Stimulated activated CD4-positive, alpha-beta T cell treated with anti-CD3 and anti-CD28 coated beads, Interleukin-15, amount 100 ng/mL, for 24 hours (primary cell): Measurements from ENCODE around the gene FXYD5.
"Not testable (repeated sequence)": the region's sequence is repeated elsewhere in the genome, so short reads cannot be mapped to it uniquely, and the experiment has no call there.

Experiments
- DNase-seq: peaks from one replicate; pipeline ENCODE4 v3.0.0-alpha.2; 2020

The FXYD5 gene

DNA sequence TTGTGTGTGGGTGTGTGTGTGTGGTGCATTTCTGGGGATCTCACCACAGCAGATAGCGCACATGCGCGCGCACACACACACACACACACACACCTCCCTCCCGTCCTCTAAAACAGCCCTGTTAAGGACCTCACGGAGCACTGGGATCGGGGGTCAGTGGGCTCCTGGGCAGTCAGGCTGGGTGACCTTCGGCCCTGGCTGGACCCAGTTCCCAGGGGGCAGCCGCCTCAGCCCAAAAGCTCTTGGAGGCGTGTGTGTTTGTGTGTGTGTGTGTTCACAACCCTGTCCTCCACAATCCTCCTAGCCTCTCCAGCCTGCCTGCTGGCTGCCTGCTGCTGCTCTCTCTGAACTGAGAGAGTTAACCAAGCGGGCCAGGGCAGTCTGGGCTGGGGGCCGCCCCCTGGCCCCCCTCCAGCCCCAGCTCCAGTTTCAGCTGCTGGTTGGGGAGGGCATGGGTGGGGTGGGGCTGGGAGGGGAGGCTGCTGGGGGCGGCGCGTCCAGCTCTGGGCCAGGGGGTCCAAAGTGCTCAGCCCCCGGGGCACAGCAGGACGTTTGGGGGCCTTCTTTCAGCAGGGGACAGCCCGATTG is 16.1 kb upstream of the FXYD5 start, which contains the start of gene FXYD1:
TSS of gene FXYD1 (plus strand) at position 520 of the 588 bp plus-strand sequence. CDS start 1,256 bp downstream, outside the sequence.
- DNase-seq = no peak

DNA sequence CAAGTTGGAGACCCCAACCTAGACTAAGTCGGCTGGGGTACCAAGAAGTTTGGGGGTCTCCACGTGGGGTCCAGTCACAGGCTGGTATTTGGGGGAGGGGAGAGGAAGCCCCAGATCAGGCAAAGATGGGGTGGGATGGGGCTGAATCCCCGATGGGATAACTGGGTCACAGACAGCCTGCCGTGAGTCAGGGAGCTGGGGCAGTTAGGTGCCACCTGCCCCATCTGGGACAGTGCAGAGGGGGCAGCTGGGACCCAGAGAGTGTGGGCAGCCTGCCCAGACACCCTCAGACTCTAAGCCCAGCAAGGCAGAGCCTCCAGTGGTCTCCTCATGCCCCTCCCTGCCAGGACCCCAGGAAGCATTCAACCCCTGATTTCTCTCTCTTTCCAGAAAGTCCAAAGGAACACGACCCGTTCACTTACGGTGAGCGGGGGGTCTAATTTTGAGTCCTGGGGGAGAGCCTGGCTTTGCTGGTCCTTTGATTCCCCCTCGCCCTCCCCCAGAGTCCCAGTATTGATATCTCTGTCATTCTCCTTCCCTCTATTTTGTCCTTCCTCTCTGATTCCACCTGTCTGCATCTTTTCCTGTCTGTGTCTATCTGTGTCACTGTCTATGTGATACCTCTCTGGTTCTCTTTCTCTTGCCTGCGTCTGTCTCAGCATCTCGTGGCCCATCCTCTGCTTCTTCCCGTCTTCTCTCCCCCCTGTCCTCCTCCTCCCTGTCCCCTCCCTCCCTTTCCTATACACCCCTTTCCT is 14.2 kb upstream of the FXYD5 start:
- DNase-seq = no peak

DNA sequence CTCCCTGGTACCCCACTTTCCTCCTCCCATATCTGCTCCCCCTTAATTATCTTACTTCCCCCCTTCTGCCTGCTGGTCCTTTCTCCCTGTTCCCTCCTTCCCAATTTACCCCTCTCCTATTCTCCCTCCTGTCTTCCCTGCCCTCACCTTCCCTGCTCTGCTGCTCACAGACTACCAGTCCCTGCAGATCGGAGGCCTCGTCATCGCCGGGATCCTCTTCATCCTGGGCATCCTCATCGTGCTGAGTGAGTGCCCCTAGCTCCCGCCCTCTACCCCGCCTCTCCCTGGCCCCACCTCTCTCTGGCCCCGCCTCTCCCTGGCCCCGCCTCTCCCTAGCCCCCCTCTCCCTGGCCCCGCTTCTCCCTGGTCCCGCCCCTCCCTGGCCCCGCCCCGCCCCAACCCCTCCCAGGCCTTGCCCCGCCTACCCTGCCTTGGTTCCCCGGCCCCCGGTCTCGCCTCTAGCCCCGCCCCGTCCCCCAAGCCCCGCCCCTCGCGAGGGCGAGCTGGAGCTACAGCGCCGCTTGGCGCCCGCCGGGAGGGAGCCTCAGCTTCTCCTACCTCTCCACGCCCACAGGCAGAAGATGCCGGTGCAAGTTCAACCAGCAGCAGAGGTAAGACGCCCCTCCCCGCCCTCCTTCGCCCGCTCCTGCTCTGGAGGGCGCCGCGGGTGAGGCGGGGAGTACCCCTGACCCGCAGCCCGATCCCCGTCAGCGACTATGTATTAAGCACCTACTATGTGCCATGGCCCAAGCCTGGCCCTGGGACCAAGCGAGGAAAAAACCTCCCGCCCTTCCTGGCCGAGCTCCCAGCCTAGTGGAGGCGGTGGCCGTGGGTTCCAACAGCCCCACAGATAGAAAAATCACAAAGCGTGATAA is 13.3 kb upstream of the FXYD5 start:
- peak; percentile 98 for DNase-seq

DNA sequence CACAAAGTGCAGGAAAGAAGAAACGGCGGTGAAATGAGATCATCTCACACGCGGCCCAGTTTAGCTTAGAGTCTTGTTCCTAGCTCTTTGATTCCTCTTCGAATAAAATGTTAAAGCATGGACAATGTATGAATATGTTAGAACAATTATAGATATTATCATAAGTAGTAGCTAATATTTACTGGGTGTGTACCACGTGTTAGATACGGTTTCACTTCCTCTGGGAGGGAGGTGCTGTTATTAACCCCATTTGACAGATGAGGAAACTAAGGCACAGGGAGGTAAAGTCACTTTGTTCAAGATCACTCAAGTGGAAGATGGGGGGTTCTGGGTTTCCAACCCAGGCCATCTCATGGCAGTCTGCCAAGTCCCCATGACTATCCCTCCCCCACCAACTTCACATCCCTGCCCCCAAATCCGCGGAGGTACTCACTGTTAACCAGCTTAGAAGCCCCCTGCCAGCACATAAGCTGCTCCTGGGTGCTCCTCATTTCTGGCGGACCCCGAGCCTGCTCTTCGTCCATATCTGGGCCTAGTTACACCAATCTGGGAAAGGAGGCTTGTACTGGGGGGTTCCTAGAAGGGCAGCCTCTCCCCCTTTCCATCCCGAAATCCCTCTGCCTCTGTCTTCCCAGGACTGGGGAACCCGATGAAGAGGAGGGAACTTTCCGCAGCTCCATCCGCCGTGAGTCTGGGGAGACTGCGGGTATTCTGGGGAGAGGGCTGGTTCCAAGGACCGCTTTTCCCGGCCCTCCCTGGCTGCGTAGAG is 12.5 kb upstream of the FXYD5 start:
- DNase-seq = no peak

DNA sequence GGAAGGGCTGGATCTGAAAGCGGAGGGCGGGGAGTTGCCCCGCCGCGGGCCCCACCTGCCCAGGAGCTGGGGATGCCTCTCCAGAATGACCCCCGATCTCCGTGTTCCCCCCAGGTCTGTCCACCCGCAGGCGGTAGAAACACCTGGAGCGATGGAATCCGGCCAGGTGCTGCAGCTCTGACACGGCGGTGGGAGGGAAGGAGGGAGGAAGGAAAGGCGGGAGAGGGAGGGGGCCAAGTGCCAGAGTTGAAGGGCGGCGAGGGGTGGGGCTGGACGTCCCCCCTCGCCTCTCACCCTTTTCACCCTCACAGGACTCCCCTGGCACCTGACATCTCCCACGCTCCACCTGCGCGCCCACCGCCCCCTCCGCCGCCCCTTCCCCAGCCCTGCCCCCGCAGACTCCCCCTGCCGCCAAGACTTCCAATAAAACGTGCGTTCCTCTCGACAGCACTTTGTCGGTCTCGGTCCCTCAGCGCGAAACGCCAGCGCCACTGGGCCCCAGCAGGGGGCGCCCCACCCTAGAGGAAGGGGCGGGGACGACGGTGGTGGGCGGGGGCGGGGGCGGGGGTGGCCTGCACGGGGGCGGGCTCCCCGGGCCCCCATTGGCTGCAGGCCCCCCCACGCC is 11.8 kb upstream of the FXYD5 start:
- DNase-seq = peak; percentile 74

DNA sequence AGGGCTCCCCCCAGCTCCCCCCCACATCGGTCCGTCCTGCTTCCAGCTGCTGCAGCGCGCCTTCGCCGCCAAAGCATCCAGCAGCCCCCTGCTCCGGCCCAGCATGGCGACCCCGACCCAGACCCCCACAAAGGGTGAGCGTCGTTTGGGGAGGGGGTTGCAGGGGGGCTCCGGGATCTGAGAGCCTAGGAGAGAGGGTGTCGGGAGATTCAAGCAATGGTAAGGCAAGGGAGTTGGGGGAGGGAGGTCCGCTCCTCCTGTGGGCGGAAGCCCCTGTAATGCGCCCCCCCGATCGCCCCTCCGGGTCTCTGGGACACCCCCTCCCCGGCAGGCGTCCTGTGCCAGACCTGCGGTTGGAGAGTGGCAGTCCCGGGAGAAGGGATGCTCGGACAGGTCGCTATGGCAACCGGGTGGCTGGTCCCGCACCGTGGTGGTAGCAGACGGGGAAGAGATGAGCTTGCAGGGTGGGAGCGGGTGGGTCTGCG is 11.3 kb upstream of the FXYD5 start, which contains the start of gene FXYD7:
TSS of gene FXYD7 (plus strand) at position 25 of the 485 bp plus-strand sequence. CDS start at position 104, 79 bp downstream.
- DNase-seq = no peak

DNA sequence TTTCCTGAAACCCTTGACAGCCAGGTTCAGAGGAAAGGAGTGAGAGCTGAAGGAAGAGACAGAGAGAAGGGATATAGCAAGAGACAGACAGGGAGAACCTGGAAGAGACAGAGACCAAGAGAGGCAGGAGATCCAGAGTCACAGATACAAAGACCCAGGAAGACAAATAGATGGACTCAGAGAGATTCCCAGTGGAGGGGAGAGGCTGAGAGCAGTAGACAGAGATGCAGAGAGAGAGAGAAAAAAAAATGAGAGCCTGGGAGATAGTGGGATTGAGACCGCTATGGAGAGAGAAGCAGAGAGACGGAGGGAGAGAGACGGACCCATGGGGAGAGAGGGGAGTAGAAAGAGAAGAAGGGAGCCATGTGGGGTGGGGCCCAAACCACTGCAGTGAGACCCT is 10.7 kb upstream of the FXYD5 start:
- DNase-seq = no peak

DNA sequence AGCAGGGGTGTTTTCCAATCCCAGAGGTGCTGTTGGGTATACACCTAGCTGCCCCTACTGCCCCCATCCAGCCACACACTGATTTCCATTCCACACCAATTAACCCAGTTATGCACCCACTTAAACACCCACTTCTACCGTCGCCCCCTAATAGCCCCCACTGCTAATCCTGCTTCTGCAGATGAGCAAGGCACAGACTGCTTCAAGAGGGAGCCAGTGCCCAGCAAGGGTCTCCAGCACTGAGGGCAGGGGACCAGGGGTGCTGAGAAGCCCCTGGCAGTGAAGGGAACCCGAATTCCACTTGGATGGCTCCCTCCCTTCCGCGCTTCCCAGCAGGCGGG is 10.3 kb upstream of the FXYD5 start:
- DNase-seq = no peak

DNA sequence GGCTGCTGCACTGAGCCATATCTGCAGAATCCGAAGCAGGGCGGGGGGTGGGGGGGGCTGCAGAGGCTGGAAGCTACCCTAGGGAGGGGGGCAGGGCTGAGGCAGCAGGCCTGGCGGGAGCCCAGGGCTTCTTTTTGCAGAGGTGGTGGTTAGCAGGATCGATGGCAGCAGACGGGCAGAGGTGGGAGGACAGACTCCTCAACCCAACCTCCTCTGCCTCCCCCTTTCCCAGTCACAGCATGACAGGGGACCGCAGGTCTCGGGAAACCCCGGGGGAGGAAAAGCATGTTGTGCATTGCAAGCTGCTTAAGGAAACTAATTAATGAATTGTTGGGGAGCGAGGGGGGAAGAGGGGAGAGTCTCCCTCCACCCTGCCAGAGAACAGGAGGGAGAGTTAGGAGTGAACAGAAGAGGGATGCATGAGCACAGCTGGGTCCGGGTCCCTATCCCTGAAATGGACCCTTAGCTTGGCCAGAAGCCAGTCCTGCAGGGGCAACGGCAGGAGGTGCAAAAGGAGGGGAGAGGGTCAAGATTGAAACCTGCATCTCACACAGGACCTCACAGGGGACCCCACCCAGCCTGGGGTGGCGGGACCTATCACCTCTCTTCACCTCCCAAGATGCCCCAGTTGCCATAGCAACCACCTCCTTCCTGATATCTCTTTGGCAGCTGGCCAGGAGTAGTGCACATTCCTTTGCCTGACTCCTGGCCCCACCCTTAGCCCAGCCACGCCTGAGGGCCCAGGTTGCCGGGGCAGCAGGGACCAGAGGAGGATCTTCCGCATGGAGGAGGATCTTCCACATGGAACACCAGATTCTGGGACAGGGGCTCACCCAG is 9.7 kb upstream of the FXYD5 start:
- DNase-seq = no peak

DNA sequence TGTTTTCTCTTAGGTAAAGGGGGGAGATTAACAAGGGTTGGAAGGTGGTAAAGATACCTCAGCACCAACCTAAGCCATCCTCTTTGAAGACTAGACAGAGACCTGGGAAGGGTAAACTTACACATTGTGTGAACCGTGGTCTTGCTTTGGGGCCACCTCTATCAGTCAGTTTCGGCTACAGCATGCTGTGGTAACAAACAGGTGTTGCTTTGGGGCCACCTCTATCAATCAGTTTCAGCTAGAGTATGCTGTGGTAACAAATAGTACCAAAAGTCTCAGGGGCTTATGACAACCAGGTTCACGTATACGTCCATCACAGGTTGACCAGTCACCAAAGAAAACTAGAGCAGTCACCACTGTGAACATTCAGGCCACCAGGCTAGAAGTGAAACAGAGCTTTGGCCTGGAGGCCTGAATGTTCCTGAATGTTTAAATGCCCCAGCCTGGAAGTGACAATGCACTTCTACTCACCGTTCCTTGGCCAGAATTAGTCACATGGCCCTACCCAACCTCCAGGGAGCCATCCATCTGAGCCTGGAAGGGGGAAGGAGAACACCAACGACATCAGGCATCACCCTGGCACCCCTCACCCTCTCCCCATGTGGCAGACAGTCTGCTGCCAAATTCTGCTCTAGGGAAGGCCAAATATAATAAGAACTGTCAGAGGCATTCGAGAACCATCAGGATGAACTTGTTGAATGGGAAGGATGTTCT is 7.6 kb upstream of the FXYD5 start:
- no peak for DNase-seq

DNA sequence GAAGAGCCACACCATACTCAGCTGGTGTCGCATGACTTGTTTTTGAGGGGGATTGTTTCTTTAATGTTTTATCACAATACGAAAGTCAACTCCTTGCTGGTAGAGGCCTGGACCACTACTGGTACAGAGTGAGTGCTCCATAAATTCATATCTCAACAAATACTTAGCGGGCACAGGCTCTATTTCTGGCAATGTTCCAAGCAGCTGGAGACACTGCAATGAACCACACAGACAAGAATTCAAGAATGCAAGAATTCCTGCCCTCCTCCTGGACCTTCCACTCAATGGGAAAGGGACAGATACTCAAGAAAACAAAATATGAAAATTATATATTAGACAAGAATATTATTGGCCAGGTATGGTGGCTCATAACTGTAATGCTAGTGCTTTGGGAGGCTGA is 5.1 kb upstream of the FXYD5 start:
- no peak for DNase-seq

DNA sequence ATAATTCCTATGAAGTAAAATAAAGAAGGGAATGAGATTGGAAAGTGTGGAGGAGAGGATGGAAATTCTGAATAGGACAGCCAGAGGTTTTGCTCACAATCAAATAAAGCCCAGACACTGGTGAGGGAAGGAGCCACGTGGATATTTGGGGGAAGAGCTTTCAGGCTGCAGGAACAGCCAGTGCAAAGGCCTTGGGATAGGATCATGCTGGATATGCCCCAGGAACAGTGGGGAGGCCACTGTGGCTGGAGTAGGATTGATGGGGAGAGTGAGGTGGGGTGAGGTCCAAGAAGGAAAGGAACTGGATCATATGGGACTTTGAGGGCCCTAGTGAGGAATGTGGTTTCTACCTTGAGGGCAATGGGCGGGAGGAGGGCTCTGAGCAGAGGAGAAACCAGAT is 4.1 kb upstream of the FXYD5 start:
- DNase-seq = no peak

DNA sequence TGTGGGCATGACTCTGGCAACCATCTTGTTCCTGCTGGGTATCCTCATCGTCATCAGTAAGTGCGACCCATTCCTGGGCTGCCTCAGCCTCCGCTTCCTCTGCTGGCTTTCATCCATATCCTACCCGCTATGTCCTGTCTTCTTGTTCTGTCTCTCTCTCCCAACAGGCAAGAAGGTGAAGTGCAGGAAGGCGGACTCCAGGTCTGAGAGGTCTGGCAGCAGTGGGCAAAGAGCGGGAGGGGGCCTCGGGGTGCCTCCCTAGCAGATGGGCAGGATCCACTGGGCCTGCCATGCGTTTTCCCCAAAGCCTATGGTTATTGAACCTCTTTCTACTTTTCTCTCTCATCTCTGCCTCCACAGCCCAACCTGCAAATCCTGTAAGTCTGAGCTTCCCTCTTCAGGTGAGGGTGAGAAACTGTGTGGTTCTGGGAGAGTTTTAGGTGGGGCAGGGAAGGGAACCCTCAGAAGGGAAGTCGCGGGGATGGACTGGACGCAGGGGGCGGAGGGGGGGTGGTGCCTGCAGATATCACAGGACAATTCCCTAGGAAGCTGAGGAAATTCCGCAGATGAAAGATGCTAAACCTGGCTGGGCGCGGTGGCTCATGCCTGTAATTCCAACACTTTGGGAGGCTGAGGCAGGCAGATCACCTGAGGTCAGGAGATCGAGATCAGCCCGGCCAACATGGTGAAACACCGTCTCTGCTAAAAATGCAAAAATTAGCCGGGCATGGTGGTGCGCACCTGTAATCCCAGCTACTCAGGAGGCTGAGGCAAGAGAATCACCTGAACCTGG is 3.1 kb upstream of the FXYD5 start:
- no peak for DNase-seq

DNA sequence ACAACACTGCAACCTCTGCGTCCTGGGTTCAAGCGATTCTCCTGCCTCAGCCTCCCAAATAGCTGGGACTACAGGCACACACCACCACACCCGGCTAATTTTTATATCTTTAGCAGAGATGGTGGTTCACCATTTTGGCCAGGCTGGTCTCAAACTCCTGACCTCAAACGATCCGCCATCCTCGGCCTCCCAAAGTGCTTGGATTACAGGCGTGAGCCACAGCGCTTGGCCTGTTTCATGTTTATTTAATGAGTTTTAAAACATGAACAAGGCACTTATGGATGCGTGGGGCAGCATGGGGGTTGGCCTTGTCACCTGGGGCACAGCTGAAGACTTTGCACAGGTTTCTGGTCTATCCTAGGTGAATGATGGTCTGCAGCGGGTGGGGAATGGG is 1.4 kb upstream of the FXYD5 start:
- not testable (repeated sequence) for DNase-seq

DNA sequence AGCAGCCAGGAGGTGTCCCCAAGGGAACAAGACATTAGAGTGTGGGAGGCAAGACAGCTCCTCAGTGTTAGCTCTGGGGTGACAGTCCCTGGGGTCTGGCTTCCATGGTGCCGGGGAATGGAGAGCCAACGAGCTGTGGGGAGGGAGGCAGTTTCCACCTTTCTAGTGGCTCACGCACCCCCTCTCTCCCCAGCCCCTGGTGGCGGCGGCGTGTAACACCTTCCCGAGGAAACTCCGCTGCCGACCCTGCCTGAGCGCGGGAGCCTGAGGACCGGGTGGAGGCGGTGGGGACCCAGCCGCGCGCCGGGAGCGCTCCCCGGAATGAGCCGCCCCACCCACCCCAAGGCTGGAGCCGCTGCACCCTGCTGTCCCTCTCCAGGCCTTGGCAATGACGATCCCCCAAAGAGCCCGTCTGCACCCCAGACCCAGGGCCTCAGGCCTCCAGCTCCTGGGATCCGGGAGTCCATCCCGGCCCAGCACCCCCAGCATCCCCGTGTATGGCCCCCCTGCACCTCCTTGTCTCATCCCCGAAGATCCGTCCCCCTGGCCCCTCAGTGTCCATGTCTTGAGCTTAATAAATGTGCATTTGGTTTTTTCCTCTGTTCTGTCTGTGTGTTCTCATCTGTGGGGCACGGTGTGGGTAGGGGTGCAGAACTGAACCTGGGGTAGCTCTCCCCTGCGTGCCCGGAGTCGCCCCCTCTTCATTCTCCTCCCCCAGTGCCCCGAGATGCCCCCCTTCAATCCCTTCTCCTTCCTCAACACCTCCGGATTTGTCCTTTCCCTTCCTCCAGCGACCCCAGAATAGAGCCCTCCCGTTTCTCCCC is 622 bp upstream of the FXYD5 start:
- peak; percentile 88 for DNase-seq

DNA sequence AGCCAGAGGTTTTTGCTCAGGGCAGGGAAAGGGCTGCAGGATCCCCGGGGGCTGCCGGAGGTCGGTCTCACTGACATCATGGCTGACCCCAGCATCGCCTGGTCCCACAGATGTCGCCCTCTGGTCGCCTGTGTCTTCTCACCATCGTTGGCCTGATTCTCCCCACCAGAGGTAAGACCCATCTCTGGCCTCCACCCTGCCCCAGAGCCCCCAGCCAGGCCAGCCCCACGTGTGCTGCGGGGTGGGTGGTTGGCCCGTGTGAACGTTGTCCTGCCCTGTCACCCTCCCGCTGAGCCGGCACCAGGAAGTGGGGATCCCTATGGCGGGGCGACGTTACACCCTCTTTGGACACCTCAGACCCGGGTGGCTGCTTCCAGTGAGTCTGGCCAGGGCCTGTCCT is 906 bp downstream of the FXYD5 start:
- peak; percentile 61 for DNase-seq

DNA sequence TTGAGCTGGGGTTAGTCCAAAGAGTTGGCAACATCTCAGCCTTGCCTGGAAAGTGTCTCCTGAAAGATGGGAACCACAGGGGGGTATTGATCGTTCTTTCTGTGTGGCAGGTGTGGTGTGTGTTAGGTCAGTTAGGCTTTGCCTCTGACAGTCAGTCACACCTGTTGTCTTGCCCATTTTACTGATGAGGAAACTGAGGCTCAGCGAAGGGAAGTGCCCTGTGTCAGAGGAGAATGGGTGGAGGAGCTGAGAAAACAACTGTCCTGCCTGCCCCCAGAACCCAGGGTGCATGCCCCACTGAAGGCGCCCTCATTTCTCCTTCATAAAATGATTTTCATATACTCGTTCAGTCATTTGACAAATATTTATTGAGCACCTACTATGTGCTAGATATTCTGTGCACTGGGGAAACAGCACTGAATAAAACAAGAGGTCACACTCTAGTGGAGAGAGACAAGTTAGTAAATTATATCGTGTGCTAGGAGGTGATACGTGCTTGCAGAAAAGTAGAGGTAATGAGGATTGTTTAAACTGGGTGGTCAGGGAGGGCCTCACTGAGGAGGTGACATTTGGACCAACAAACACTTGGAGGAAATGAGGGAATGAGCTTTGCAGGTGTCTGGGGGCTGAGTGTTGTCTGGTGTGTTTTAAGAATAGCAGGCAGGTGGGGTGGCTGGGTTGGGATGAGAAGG is 1.6 kb downstream of the FXYD5 start:
- DNase-seq = no peak

DNA sequence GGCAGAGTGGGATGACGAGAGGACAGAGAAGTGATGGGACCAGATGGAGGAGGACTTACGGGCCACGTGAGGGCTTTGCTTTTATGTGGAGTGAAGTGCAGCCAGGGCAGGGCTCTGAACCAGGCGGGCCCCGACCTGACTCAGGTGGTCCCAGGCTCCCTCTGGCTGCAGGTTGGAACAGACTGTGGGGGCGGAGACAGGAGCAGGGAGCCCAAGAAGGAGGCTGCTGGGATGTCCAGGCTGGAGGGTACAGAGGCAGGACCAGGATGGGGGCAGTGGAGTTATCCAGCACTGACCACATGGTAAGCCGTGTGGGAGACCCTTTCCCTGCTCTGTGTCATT is 2.1 kb downstream of the FXYD5 start:
- DNase-seq = no peak
